HG02852 (cell line): ENCODE results near the gene FBXL7.

Source experiments
- ATAC-seq: cut with Tn5 transposase; IDR thresholded peaks from one replicate; pipeline ENCODE4 v1.9.1; 2021; ENCODE audit warnings: mild to moderate bottlenecking, moderate library complexity; ENCODE audit not compliant: unreplicated experiment

Gene FBXL7

GRCh38 chr5:15610216-15610615, 110.2 kb downstream of the FBXL7 start:
- no peak for ATAC-seq

GRCh38 chr5:15611008-15611407, 111.0 kb downstream of the FBXL7 start:
- no peak for ATAC-seq

GRCh38 chr5:15612915-15613635, 113.1 kb downstream of the FBXL7 start:
- no peak for ATAC-seq

- ATAC-seq, result no peak
Measured at GRCh38 chr5:15614679-15615078, 114.7 kb downstream of the FBXL7 start.

GRCh38 chr5:15615859-15616258, 115.9 kb downstream of the FBXL7 start:
- ATAC-seq, result no peak

- ATAC-seq, result no peak
Measured at GRCh38 chr5:15618938-15619337, 119.0 kb downstream of the FBXL7 start.

GRCh38 chr5:15620501-15620900, 120.5 kb downstream of the FBXL7 start:
- ATAC-seq, result no peak

GRCh38 chr5:15621094-15621493, 121.1 kb downstream of the FBXL7 start:
- ATAC-seq, result no peak

GRCh38 chr5:15623794-15624193, 123.8 kb downstream of the FBXL7 start:
- ATAC-seq, result no peak

GRCh38 chr5:15627109-15627508, 127.1 kb downstream of the FBXL7 start:
- ATAC-seq, result no peak

- no peak for ATAC-seq
Measured at GRCh38 chr5:15627647-15628046, 127.7 kb downstream of the FBXL7 start.

- no peak for ATAC-seq
Measured at GRCh38 chr5:15630441-15630840, 130.5 kb downstream of the FBXL7 start.

- ATAC-seq, result no peak
Measured at GRCh38 chr5:15634591-15635288, 134.8 kb downstream of the FBXL7 start.

GRCh38 chr5:15635289-15635616, 135.3 kb downstream of the FBXL7 start:
- ATAC-seq, result no peak

- no peak for ATAC-seq
Measured at GRCh38 chr5:15637345-15637744, 137.4 kb downstream of the FBXL7 start.

- no peak for ATAC-seq
Measured at GRCh38 chr5:15637886-15638285, 137.9 kb downstream of the FBXL7 start.

- ATAC-seq, result no peak
Measured at GRCh38 chr5:15638296-15638695, 138.3 kb downstream of the FBXL7 start.

GRCh38 chr5:15639288-15639687, 139.3 kb downstream of the FBXL7 start:
- ATAC-seq, result no peak

GRCh38 chr5:15640116-15640515, 140.1 kb downstream of the FBXL7 start:
- no peak for ATAC-seq

GRCh38 chr5:15643731-15644130, 143.8 kb downstream of the FBXL7 start:
- no peak for ATAC-seq

- no peak for ATAC-seq
Measured at GRCh38 chr5:15645381-15646160, 145.6 kb downstream of the FBXL7 start.

- no peak for ATAC-seq
Measured at GRCh38 chr5:15646371-15646770, 146.4 kb downstream of the FBXL7 start.
